ENCODE results near the gene CYB5R4. TPM values are rescaled to one million over a fixed set of nuclear protein-coding genes. Genes with fewer than 3 reads are reported as not detected.

CYB5R4 gene
- total and polyA plus RNA-seq, 12 donors = 1.2 to 20.0 (median 15.5) TPM

DNA sequence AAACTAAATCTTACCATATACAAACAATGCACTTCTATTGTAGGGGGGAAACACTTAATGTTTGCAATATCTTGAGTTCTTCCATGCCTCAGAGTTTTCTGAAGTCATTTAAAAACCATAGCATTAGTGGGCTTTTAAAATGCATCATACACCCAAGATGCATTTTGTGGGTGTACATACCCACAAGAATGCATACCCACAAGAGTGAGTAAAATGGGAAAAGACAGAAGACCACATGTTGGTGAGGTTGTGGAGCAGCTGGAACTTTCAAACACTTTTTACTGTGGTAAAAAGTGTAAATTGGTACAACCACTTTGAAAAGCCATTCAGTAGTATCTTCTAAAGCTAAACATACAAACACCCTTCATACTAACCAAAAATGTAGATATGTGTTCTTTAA, 57.5 kb downstream of the CYB5R4 start:
- DNase-seq = no peak
- Histone ChIP-seq H3K4me1 (peaks cover 0 to 9% (median 0%) of the 10 kb centered on the region in 9 donors), H3K9me3 (no peaks in the 10 kb centered on the region), H3K27ac (no peak overlapping the region), H3K4me3 (no peak overlapping the region), H3K36me3 (peaks cover 0 to 21% (median 0%) of the 10 kb centered on the region in 9 donors), H3K27me3 (no peaks in the 10 kb centered on the region)
- ATAC-seq = no peak
- intact Hi-C loops (cut with DNase I) = no loop called here
- TF ChIP-seq, protein P1, sequence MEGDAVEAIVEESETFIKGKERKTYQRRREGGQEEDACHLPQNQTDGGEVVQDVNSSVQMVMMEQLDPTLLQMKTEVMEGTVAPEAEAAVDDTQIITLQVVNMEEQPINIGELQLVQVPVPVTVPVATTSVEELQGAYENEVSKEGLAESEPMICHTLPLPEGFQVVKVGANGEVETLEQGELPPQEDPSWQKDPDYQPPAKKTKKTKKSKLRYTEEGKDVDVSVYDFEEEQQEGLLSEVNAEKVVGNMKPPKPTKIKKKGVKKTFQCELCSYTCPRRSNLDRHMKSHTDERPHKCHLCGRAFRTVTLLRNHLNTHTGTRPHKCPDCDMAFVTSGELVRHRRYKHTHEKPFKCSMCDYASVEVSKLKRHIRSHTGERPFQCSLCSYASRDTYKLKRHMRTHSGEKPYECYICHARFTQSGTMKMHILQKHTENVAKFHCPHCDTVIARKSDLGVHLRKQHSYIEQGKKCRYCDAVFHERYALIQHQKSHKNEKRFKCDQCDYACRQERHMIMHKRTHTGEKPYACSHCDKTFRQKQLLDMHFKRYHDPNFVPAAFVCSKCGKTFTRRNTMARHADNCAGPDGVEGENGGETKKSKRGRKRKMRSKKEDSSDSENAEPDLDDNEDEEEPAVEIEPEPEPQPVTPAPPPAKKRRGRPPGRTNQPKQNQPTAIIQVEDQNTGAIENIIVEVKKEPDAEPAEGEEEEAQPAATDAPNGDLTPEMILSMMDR (IDR thresholded peaks at IDR 0.05) = no peak

DNA sequence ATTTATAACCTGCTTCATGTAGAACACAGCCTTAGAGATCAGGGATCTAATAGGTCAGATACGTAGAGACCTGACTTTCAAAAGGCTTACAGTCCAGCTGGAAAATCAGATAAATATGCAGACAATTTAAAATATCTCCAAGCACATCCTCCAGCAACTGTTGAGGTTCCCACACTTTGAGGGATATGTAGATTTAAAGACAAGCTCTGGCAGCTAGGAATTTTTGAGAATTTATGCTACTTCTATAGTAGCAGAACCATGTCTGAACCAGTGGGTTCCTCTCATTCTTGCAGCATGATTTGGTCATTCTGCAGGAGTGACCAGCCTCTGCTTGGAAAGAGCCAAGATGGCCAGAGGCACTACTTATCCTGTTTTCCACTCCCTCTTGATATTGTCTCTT, 60.5 kb downstream of the CYB5R4 start:
- Histone ChIP-seq H3K36me3 (peaks cover 0 to 43% (median 0%) of the 10 kb centered on the region in 9 donors), H3K27ac (no peak overlapping the region), H3K4me1 (no peaks in the 10 kb centered on the region), H3K27me3 (no peaks in the 10 kb centered on the region), H3K9me3 (no peaks in the 10 kb centered on the region), H3K4me3 (no peak overlapping the region)
- WGBS, 2 donors = 100% methylated on average over 1 of the region's 1 CpG
- DNase-seq = no peak
- ATAC-seq = no peak
- TF ChIP-seq, protein P1 (IDR thresholded peaks at IDR 0.05) = no peak
- intact Hi-C loops (cut with DNase I) = no loop called here

DNA sequence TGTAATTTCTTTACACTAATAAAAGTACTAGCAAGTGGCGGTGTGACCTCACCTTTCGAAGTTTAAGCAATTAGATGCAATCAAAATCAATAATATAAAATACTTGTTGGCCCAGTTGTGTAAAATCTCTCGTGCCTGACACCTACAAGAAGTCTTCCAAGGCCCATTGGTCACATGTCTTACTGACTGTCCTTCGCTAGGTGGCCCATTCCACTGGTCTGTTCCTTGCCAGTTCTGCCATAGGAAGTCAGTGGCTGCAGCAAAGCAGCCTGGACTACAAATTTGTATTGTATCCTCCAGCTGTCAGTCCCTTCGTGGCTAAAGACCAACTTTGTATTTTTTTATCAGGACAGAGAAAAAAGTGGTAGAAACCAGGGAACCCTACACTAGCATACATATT, 61.8 kb downstream of the CYB5R4 start:
- H3K27me3 ChIP-seq = no peaks in the 10 kb centered on the region
- ATAC-seq (no peak), DNase-seq (no peak)
- intact Hi-C loops (cut with DNase I) = no loop called here
- no peaks in the 10 kb centered on the region for H3K4me1 ChIP-seq
- H3K36me3 ChIP-seq = peaks cover 0 to 56% (median 4%) of the 10 kb centered on the region in 9 donors
- TF ChIP-seq, protein P1 (IDR thresholded peaks at IDR 0.05) = no peak
- 91 to 94% methylated on average over 5 of the region's 5 CpGs for WGBS, 2 donors
- H3K4me3 ChIP-seq = no peak overlapping the region
- H3K27ac ChIP-seq = no peak overlapping the region
- no peaks in the 10 kb centered on the region for H3K9me3 ChIP-seq

GRCh38 chr6:83927470-83927869, 68.0 kb downstream of the CYB5R4 start:
- TF ChIP-seq, protein P1 (IDR thresholded peaks at IDR 0.05) = no peak
- Histone ChIP-seq H3K9me3 (no peaks in the 10 kb centered on the region), H3K36me3 (peaks cover 0 to 89% (median 11%) of the 10 kb centered on the region in 9 donors), H3K27me3 (no peaks in the 10 kb centered on the region), H3K27ac (no peak overlapping the region), H3K4me3 (no peak overlapping the region), H3K4me1 (no peaks in the 10 kb centered on the region)
- DNase-seq (no peak), ATAC-seq (no peak)
- intact Hi-C loops (cut with DNase I) = no loop called here
- WGBS, 2 donors = 81 to 88% methylated on average over 2 of the region's 2 CpGs

Data from heart right ventricle (tissue), 16 donors.